HG02981 (cell line): ENCODE data around the gene HYAL2.

Source experiments
- ATAC-seq: cut with Tn5 transposase; IDR thresholded peaks from one replicate; pipeline ENCODE4 v1.9.1; 2021; ENCODE audit warnings: mild to moderate bottlenecking, moderate library complexity; ENCODE audit not compliant: unreplicated experiment

HYAL2 gene

DNA sequence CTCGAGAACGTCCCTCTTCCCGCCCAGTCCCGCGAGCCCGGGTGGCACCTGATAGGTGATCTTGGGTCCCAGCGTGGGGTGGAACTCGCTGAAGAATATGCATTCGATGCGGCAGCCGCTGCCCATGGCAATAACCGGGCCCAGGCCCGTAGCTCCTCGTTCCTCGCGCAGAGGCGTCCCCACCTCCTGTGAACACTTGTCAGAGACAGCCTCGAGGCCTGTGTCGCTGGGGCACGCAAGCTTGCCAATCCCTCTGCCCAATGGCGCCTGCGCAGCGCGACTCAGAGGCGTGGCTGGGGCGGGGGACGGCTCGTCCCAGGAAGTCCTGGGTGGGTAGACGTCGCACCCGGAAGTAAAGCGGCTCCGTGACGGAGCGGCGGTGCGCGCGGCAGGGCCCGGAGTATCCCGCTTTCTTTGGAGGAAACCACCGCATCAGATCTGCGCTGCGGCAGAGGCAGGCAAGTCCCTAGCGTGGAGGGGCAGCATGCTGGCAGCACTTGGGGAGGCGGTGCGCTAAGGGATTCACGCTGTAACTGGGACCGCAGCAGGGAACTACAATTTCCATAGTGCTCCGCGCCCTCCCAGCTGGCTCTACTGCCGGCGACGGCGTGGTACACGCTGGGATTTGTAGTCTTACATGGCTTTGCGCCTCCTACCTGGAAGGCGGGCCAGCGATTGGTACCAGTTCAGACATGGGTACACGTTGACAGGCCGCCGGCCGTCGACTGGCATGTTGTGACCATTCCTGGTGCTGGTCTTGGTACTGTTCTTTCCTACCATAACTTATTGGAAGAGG lies 28.2 kb upstream of the HYAL2 start, which contains the start of the genes CYB561D2 and NPRL2:
TSS of gene CYB561D2 (plus strand) at position 336 of the 796 bp plus-strand sequence. CDS start 572 bp downstream, outside the sequence.
TSS of gene NPRL2 (minus strand) at position 249 of the 796 bp plus-strand sequence. CDS start at position 126, 123 bp downstream.
- ATAC-seq = peak; percentile 82

DNA sequence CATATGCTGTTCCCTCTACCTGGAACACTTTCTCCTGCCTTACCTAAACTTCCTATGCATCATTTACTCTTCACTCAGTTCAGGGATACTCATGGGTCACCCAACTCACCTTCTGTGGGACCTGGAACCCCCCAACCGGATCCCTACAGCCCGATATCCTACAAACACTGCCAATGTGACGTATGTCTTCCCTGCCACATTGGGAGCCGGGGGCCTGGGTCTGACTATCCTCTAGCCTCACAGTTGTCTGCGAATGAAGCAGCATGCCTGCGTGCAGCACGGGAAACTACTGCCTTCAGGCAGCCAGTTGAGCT lies 27.6 kb upstream of the HYAL2 start:
- ATAC-seq = no peak

DNA sequence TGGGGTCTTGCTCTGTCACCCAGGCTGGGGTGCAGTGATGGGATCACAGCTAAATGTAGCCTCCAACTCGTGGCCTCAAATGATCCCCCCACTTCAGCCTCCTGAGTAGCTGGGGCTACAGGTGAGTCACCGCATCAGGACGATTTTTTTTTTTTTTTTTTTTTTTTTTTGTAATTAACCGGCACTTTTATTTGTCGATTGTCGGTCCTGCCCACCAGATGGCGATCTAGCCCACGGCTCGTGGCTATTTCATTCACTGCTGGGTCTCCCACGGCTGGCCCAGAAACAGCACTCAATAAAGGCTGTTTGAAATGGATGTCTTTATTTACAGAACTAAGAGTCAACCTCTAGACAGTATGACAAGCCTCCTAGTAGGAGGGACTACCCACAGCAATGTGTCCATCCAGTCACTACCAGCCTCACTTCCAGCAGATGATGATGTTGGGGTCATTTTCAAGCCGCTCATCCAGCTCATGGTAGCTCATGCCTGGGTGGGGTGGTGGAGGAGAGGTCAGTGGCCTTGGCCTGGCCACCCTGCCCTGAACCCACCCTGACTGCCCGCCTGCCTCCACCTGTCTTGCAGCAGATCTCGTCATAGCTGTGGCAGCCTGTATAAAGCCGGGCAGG lies 24.8 kb upstream of the HYAL2 start:
- no peak for ATAC-seq

DNA sequence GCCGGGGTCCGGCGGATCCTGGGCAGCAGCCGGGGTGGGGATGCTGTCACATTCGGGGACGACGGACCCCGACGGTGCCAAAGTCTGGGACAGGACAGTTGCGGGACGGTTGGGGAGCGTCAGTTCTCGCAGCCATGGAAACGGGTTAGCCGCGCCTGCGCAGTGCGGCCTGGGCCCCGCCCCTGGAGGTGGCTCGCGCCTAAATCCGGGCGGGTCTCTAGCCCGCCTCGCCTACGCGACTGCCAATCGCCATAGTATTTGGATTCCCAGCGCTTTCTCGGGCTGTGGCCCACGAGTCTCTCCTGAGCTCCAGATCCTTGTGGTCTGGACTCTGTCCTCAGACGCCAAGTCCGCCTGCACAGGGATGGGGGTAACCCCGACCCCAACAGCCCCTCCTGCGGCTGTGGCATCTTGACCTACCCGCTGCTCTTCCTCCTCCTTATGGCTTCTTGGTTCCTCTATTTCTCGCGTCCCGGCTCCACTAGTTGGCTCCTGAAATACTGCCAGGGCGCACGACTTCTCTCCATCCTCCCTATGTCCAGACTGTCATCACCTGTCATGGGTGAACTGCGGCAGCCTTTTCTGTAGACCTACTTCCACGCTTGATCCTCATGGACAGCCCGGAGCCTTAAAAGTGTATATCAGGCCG lies 23.2 kb upstream of the HYAL2 start, which contains the start of gene ZMYND10:
TSS of gene ZMYND10 (minus strand) at position 147 of the 649 bp plus-strand sequence. CDS start 153 bp downstream, outside the sequence.
- ATAC-seq = no peak

DNA sequence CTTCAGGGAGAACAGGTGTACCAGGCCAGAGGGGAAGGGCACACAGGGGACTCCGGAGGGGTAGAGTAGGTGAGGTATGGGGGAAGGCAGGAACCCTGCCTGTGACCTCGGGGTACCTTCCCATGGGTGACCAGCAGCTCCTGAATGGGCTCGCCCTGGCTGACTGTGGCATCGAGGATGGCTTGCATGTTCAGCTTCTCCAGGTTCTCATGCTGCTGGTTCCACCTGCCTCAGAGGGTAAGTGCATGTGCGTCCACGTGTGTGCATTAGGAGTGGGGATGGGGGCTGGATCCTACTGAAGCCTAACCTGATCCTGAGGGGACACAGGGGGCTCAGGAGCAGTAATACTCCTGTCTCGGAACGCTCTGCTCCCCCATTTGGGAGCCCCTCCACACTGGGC lies 22.5 kb upstream of the HYAL2 start:
- no peak for ATAC-seq

DNA sequence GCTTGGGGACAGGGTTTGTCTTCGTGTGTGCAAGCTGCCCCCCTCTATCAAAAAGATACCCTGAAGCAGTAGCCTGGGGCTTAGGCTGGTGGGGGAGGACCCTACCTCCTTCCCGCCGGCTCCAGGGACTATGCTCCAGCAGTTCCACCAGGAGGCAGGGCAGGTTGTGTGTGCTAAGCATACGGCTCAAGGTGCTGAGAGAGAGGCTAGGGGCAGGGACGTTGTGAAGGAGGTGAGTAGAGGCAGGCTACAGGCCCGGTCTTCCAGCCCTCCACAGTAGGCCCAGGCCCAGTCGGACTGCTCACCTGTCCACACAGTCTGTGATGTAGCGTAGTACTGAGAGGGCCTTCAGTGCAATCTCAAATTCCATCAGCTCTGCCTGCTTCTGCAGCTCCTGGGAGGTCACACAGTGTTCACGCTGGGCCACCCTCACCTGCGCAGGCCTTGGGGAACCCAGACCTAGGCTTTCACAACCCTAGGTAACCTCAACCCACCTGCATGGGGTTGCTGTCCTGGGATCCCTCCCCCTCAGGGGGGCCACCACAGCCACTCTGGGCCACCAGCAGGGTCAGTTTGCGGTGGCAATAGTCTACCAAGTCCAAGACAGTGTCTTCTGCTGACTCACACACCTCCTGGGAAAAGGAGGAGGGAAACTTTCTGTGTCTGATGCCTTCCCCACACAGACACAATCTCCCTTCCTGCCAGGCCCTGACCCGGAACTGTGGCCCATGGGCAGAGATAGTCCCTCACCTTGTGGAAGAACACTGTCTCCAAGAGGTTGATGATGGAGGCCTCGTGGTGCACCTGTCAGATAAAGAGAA lies 20.5 kb upstream of the HYAL2 start:
- ATAC-seq = no peak

DNA sequence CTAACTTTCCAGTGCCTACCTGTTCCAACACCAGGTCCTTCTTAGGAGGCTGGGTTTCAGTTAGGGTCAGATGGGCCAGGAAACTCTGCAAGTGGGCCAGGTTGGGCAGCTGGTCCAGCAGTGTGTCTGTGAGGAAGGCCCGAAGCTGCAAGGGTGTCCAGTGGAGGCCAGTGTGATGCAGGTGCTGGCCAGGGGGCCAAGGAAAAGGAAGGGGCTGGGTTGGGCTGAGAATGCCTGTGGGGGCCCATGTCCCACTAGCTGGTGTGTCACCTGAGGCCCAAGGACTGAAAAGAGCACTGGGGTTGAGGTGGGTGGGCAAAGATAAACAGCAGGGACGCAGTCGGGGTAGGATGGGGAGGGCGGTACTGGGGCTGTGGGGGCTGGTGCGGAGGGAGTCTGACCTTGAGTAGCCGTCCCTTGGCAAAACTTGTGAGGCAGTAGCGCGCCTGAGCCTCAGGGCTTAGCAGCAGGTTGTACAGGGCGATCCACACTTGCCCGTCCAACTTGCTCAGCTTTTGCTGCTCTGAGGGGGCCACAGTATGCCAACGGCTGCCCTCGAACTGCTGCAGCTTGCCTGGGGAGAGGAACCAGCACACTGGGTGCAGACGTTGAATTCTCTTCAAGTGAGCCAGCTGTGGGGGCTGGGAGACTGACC lies 19.6 kb upstream of the HYAL2 start:
- no peak for ATAC-seq

DNA sequence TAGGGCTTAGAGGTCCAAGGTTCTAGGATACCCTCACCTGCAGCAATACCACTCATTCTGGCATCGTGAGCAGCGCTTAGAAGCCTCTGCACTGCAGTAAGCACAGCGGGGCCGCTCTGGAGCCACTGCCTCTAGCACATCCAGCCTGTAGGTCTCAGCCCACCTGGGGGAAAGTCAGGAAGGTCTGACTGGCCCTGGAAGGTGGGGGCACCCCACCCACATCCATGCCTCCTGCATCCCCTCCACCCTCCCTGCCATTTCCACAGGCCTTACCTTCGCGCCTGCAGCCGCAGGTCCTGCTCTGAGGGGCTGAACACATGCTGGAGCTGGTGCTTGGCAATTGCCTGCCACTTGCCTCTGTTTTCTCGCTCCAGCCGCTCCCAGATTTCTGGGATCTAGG lies 19.0 kb upstream of the HYAL2 start:
- no peak for ATAC-seq

DNA sequence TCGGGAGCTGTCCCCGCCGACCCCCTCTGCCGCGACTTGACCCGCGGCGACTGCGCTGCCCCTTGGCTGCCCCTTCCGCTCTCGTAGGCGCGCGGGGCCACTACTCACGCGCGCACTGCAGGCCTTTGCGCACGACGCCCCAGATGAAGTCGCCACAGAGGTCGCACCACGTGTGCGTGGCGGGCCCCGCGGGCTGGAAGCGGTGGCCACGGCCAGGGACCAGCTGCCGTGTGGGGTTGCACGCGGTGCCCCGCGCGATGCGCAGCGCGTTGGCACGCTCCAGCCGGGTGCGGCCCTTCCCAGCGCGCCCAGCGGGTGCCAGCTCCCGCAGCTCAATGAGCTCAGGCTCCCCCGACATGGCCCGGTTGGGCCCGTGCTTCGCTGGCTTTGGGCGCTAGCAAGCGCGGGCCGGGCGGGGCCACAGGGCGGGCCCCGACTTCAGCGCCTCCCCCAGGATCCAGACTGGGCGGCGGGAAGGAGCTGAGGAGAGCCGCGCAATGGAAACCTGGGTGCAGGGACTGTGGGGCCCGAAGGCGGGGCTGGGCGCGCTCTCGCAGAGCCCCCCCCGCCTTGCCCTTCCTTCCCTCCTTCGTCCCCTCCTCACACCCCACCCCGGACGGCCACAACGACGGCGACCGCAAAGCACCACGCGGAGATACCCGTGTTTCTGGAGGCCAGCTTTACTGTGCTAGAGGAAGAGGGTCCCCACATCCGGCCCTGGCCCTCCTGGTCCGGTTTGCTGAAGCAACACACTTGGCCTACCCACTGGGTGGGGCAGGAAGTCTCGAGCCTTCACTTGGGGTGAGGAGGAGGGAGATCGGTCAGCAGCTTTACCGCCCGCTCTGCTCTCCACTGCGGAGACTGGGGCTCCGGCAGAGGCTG lies 18.1 kb upstream of the HYAL2 start, which contains the start of gene RASSF1:
TSS of gene RASSF1 (minus strand) at position 389 of the 882 bp plus-strand sequence. CDS start at position 358, 31 bp downstream.
- ATAC-seq = no peak

DNA sequence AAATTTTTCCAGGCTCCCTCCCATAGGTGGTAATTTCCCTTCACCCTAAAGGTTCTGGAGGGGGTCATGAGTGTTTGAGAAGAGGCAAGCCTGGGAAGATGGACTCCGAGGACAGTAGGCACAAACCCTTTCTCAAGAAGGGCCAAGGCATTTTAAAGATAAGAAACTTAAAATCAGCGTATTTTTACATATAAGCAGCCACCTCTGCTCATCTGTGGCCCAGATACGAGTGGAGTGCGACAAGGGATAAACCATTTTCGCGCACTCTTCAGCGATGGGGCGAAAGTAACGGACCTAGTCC lies 17.6 kb upstream of the HYAL2 start:
- no peak for ATAC-seq

DNA sequence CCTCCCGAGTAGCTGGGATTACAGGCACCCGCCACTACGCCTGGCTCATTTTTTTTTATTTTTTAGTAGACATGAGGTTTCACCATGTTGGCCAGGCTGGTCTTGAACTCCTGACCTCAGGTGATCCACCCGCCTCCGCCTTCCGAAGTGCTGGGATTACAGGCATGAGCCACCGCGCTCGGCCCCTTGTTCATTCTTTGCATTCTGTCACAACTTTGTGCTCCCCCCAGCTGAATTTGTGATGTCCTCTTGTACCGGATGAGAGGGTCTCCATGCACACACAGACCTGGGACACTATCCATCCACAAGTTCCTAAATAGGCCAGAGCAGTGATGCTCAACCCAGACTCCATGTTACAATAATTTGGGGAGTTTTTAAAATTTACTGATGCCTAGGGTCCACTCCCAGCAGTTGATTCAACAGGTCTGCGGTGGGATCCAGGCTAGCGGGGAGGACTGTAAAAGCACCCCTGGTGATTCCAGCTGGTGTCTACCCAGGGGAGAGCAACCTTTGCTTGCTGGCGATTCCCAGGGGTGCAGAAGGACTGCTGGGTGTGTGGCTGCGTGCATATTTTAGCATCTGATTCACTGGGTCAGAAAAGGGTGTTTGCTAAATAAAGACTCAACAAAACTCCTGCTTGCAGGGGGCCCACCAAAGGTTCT lies 17.1 kb upstream of the HYAL2 start:
- ATAC-seq = no peak

DNA sequence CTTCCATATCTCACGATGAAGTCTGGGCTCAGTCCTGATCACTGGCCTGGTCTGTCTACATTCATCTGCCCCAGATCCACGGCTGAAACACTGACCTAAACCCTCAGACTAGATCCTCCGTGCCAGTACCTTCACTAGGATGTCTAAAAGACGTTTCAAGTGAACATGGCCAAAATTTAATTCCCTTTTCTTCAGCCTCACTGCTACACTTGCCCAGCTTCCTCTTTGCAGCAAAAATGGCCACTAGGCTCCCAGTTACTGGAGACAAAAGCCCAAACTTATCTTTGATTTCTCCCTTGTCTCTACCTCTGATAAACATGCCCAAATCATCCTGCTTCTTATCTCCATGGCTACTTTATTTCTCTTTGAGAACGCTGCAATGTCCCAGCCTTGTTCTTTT lies 16.4 kb upstream of the HYAL2 start:
- no peak for ATAC-seq

DNA sequence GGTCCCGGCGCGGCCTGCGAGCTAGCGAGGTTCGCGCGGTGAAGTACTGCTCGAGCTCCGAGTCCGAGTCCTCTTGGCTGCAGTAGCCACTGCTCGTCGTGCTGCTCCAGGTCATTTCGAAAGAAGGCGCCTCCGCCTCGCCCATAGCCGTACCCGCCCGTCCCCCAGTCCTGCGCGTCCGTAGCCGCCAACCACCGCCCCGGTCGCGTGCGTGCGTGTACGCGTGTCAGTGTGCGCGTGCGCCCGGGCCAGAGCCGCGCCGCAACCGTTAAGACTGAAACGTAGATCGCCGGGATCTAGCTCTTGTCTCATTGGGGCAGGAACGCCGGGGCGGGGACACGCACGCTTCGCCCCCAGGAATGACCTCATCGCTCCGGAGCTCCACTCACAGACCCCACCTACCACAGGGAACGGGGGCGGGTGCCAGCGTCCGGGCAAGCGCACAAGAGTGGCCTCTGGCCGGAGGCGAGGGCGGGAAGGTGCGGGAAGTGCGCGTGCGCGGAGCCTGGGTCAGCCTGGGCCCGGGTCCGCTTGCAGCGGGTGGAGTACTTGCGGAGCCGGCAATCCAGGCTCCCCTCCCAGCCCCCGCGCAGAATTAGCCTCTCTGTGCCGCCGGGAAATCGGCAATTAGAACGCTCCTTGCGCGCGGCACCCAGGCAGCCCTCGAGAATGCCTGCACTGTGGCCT lies 14.8 kb upstream of the HYAL2 start:
- peak; percentile 67 for ATAC-seq

DNA sequence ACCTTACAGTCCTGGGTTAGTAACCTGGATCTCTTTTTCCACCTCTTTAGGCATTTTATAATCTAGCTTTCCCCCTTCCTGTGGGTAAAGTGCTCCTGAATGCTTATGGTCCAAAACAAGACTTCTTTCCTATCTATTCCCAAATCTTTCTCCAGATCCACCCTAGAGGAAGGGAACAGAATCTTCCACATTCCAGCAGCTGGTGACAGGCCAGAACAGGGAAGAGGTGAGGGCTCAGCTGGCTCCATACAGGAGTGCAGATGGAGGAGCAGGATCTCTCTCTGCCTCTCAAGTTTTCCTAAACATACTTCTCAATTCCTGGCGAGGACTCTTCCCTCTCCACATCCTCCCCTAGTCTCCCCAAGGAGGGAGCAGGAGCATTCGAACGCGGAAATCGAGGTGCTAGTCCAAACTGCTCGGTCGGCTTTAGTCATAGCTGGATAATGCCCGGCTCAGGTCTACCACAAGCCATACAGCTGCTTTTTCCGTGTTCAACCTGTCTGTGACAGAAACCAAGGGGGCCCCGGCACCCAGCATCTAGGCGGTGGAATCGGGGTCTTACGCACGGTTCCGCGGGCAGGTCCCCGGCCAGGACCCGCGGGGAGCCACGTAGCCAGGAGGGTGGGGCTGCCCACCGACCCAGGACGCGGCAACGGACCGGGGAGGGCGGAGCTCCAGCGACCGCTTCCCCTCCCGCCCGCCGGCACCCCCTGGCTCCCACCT lies 14.1 kb upstream of the HYAL2 start:
- ATAC-seq = peak; percentile 26

DNA sequence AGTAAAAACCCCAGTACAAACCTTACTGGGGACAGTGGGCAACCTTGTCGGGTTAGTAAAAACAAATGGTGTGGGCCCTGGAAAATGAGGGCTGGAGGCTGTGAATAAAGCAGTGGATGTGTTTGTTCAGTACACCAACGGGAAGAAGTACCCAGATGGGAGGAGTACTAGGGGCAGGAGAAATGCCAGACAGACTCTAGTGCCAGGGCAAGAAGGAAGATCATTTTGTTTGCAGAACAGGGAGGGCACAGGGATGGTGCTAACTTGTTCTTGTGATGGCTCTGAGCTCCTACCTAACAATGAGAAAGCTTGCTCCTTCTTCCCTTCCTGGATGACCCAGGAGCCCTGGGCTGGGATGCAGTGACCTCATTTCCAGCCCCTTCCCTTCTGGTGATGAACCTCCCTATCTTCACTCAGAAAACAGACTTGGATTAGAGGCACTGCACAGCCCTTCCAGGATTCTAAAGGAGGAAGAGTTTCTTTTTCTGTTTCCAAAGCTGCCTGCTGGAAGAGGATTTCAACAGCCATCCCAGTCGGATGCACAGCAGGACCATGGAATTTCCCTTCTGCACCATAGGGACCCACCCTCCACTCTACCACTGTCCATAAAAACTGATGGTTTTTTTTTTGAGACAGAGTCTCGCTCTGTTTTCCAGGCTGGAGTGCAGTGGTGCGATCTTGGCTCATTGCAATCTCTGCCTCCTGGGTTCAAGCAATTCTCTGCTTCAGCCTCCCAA lies 12.0 kb upstream of the HYAL2 start:
- ATAC-seq = no peak

DNA sequence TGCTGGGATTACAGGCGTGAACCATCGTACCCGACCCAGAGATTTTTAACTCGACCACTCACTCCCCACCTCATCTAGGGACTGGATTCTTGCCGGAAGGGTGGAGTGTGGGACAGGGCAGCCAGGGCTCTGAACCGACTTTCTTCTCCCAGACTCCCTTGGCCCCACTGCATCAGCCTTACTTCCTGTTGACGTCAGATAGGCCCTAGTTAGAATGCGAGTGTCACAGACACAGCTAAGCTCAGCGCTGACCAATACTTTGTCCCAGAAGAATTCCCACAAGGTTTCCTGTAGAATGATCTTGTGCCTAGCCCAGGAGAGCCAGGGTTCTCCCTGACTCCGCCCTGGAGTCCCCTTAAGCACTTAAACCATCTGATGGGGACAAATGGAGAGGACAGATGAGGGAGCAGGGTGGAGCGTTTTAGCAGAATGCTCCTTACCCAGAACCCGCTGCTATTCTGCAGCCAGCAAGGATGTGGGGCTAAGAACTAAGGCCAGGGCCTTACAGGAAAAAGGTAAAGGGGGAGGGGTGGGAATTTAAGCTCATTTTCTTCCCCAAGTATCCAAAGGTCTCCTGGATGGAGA lies 11.3 kb upstream of the HYAL2 start:
- ATAC-seq = no peak
